H1 (cell line): Measurements from ENCODE around the gene CD200. TPM values are rescaled to one million over a fixed set of nuclear protein-coding genes. Genes with fewer than 3 reads are reported as not detected.

ENCODE experiments used
- CTCF ChIA-PET: fragments of 300-600 bp; sonication (Branson Sonifier 250); formaldehyde crosslinking; loops from one replicate; lab custom pipeline; 2021; ENCODE audit not compliant: partially characterized antibody; lab: Charles Lee
- POLR2A ChIA-PET: fragments of 300-600 bp; sonication (Branson Sonifier 250); formaldehyde crosslinking; loops from one replicate; lab custom pipeline; 2021; ENCODE audit warnings: inconsistent platforms; ENCODE audit not compliant: partially characterized antibody; lab: Charles Lee
- DNase-seq, 2 experiments: peaks; one replicate each; pipeline versions ENCODE4 v3.0.0 to v3.0.0-alpha.2; 2010 to 2022; ENCODE audit warnings: low spot score in 2 of 2, low read depth in 1 of 2, mixed read lengths in 1 of 2
- FAIRE-seq: peaks from 2 replicates; lab custom pipeline; 2011; peaks lifted over from hg19 to GRCh38; lab: Jason Lieb, UNC
- H2AFZ ChIP-seq: 2 replicates; pipeline ENCODE4 v1.8.1; 2012; ENCODE audit warnings: low read length, inconsistent platforms
- H2AK5ac ChIP-seq: 2 replicates; pipeline ENCODE4 v1.6.1; 2013; ENCODE audit warnings: low read depth, low read length
- H2BK120ac ChIP-seq: replicated peaks from 2 replicates; pipeline ENCODE3; 2013; ENCODE audit warnings: low read depth, low read length, inconsistent platforms
- H2BK12ac ChIP-seq: 2 replicates; pipeline ENCODE4 v1.6.1; 2013; ENCODE audit warnings: low read depth, low read length
- H2BK15ac ChIP-seq: 2 replicates; pipeline ENCODE4 v1.6.1; 2013; ENCODE audit warnings: low read length
- H2BK20ac ChIP-seq: 2 replicates; pipeline ENCODE4 v1.6.1; 2013; ENCODE audit warnings: low read length
- H2BK5ac ChIP-seq: 2 replicates; pipeline ENCODE4 v1.6.1; 2013; ENCODE audit warnings: low read depth, low read length
- H3K14ac ChIP-seq: 2 replicates; pipeline ENCODE4 v1.6.1; 2013; ENCODE audit warnings: inconsistent platforms; ENCODE audit not compliant: insufficient read length
- H3K18ac ChIP-seq: 2 replicates; pipeline ENCODE4 v1.6.1; 2013; ENCODE audit warnings: low read length; ENCODE audit errors: extremely low read depth
- H3K23ac ChIP-seq: 2 replicates; pipeline ENCODE4 v1.6.1; 2013; ENCODE audit warnings: inconsistent platforms; ENCODE audit not compliant: insufficient read length
- H3K23me2 ChIP-seq: 2 replicates; pipeline ENCODE4 v1.6.1; 2013; ENCODE audit warnings: low read depth, low read length
- H3K27ac ChIP-seq: 2 replicates; pipeline ENCODE4 v1.6.1; 2011; ENCODE audit warnings: low read depth, low read length, inconsistent platforms
- H3K27me3 ChIP-seq, 4 experiments: replicated peaks in 1 of 4; 1 replicate in 1 of 4; 2 replicates in 3 of 4; pipeline versions ENCODE4 v1.6.1 to v1.8.1; 2011 to 2013; ENCODE audit warnings: low read length in 3 of 4, mild to moderate bottlenecking in 3 of 4, inconsistent platforms in 2 of 4, mixed read lengths in 2 of 4, moderate library complexity in 1 of 4; ENCODE audit not compliant: control insufficient read depth in 3 of 4, insufficient read depth in 3 of 4; ENCODE audit errors: extremely low read depth in 1 of 4
- H3K36me3 ChIP-seq, 4 experiments: 2 replicates each; pipeline versions ENCODE4 v1.6.1 to v1.8.1; 2011 to 2013; ENCODE audit warnings: mild to moderate bottlenecking in 4 of 4, low read length in 3 of 4, moderate library complexity in 2 of 4, control low read depth in 1 of 4, inconsistent platforms in 1 of 4; ENCODE audit not compliant: insufficient read depth in 4 of 4, control insufficient read depth in 2 of 4
- H3K4ac ChIP-seq: replicated peaks from 2 replicates; pipeline ENCODE3; 2013; ENCODE audit warnings: low read length, low read depth, mixed read lengths, inconsistent platforms; ENCODE audit not compliant: insufficient read length
- H3K4me1 ChIP-seq, 4 experiments: replicated peaks in 1 of 4; 1 replicate in 1 of 4; 2 replicates in 3 of 4; pipeline versions ENCODE4 v1.6.1 to v1.8.1; 2011 to 2013; ENCODE audit warnings: low read length in 3 of 4, inconsistent platforms in 2 of 4, mixed read lengths in 1 of 4; ENCODE audit not compliant: insufficient read depth in 4 of 4, control insufficient read depth in 3 of 4
- H3K4me2 ChIP-seq, 2 experiments: 2 replicates each; pipeline versions ENCODE4 v1.6.1 to v1.8.1; 2011 to 2013; ENCODE audit warnings: low read depth in 2 of 2, low read length in 2 of 2, control low read depth in 1 of 2, inconsistent platforms in 1 of 2, mild to moderate bottlenecking in 1 of 2; ENCODE audit not compliant: insufficient read depth in 1 of 2
- H3K4me3 ChIP-seq, 4 experiments: fragments of 200-600, 300-600 bp in 1 of 4; sonication (generic), shearing (Covaris generic), sonication (Bioruptor Twin) in 1 of 4; 2 replicates each; pipeline versions ENCODE4 v1.5.1 to v1.8.1; 2011 to 2016; ENCODE audit warnings: low read length in 4 of 4, low read depth in 3 of 4, control low read depth in 2 of 4, inconsistent platforms in 2 of 4, mild to moderate bottlenecking in 2 of 4, mixed read lengths in 1 of 4, moderate library complexity in 1 of 4; ENCODE audit not compliant: insufficient read depth in 2 of 4; ENCODE audit errors: extremely low read depth in 1 of 4
- H3K56ac ChIP-seq: replicated peaks from 2 replicates; pipeline ENCODE3; 2013; ENCODE audit warnings: low read depth, mild to moderate bottlenecking, mixed read lengths, low read length, inconsistent platforms; ENCODE audit not compliant: insufficient read length
- H3K79me1 ChIP-seq: 2 replicates; pipeline ENCODE4 v1.6.1; 2013; ENCODE audit warnings: low read depth, low read length, control low read depth
- H3K79me2 ChIP-seq, 2 experiments: 2 replicates each; pipeline versions ENCODE4 v1.6.1 to v1.8.1; 2012 to 2013; ENCODE audit warnings: low read length in 2 of 2, mild to moderate bottlenecking in 2 of 2, inconsistent platforms in 1 of 2; ENCODE audit not compliant: insufficient read depth in 2 of 2, control insufficient read depth in 1 of 2
- H3K9ac ChIP-seq, 4 experiments: replicated peaks in 1 of 4; 1 replicate in 1 of 4; 2 replicates in 3 of 4; pipeline versions ENCODE4 v1.6.1 to v1.8.1; 2011 to 2013; ENCODE audit warnings: low read depth in 3 of 4, low read length in 3 of 4, control low read depth in 2 of 4, mild to moderate bottlenecking in 2 of 4, moderate library complexity in 2 of 4, inconsistent platforms in 1 of 4; ENCODE audit errors: extremely low read depth in 1 of 4
- H3K9me3 ChIP-seq, 2 experiments: 2 replicates each; pipeline versions ENCODE4 v1.6.1 to v1.8.1; 2012 to 2013; ENCODE audit warnings: mild to moderate bottlenecking in 2 of 2, moderate library complexity in 2 of 2, control low read depth in 1 of 2, inconsistent platforms in 1 of 2, low read depth in 1 of 2, low read length in 1 of 2, mixed read lengths in 1 of 2; ENCODE audit not compliant: insufficient read depth in 2 of 2
- H4K20me1 ChIP-seq, 2 experiments: replicated peaks in 1 of 2; 2 replicates each; pipeline versions ENCODE3 to v1.8.1; 2011 to 2013; ENCODE audit warnings: inconsistent platforms in 2 of 2, low read length in 2 of 2, mild to moderate bottlenecking in 1 of 2; ENCODE audit not compliant: insufficient read depth in 2 of 2, control insufficient read depth in 1 of 2
- H4K5ac ChIP-seq: 2 replicates; pipeline ENCODE4 v1.6.1; 2013; ENCODE audit warnings: low read length, low read depth, mixed read lengths, inconsistent platforms; ENCODE audit not compliant: insufficient read length
- H4K8ac ChIP-seq: 2 replicates; pipeline ENCODE4 v1.8.0; 2013; ENCODE audit warnings: mild to moderate bottlenecking, moderate library complexity, low read length, inconsistent platforms; ENCODE audit not compliant: insufficient read depth; ENCODE audit errors: extremely low read depth
- H4K91ac ChIP-seq: replicated peaks from 2 replicates; pipeline ENCODE3; 2013; ENCODE audit warnings: low read length, mixed read lengths, inconsistent platforms; ENCODE audit not compliant: insufficient read length
- CREB1 ChIP-seq: IDR thresholded peaks from 2 replicates; pipeline ENCODE4 v1.6.1; 2012; ENCODE audit warnings: inconsistent platforms
- CTCF ChIP-seq, 3 experiments: IDR thresholded peaks; 1 replicate in 2 of 3; 2 replicates in 1 of 3; pipeline versions ENCODE4 v1.5.1 to v1.6.1; 2011; ENCODE audit warnings: low read length in 3 of 3, mild to moderate bottlenecking in 3 of 3, inconsistent platforms in 2 of 3, low read depth in 1 of 3, moderate library complexity in 1 of 3; ENCODE audit not compliant: insufficient read depth in 1 of 3; ENCODE audit errors: control extremely low read depth in 1 of 3
- MAX ChIP-seq: IDR thresholded peaks from 2 replicates; pipeline ENCODE4 v1.6.1; 2012; ENCODE audit warnings: inconsistent platforms
- RAD21 ChIP-seq, 2 experiments: IDR thresholded peaks in 1 of 2; conservative IDR thresholded peaks in 1 of 2; 2 replicates each; pipeline ENCODE4 v1.6.1; 2011; ENCODE audit warnings: low read depth in 2 of 2, low read length in 2 of 2, improper control_type of control experiment in 1 of 2, inconsistent platforms in 1 of 2, mild to moderate bottlenecking in 1 of 2, moderate library complexity in 1 of 2
- SIN3A ChIP-seq, 2 experiments: IDR thresholded peaks in 1 of 2; conservative IDR thresholded peaks in 1 of 2; 2 replicates each; pipeline ENCODE4 v1.6.1; 2011 to 2012; ENCODE audit warnings: low read length in 2 of 2, improper control_type of control experiment in 1 of 2, low read depth in 1 of 2, mild to moderate bottlenecking in 1 of 2
- TAF7 ChIP-seq: optimal IDR thresholded peaks from 2 replicates; pipeline ENCODE3; 2011; ENCODE audit warnings: low read depth, mild to moderate bottlenecking, inconsistent platforms, low read length, moderate library complexity, borderline replicate concordance
- USF2 ChIP-seq: IDR thresholded peaks from 2 replicates; pipeline ENCODE4 v1.6.1; 2011; ENCODE audit warnings: low read length, improper control_type of control experiment
- whole genome bisulfite sequencing, 2 experiments: shearing (Covaris generic) in 1 of 2; methylation state at CpG; one replicate each; pipeline versions ENCODE4 v1.1.6 to v1.1.7; 2013 to 2015; ENCODE audit warnings: low lambda C conversion rate in 2 of 2, mixed read lengths in 2 of 2, inconsistent platforms in 1 of 2, low coverage in 1 of 2, missing lambda C conversion rate in 1 of 2; ENCODE audit not compliant: insufficient replicate concordance in 2 of 2, insufficient coverage in 1 of 2, insufficient read length in 1 of 2; ENCODE audit errors: extremely low coverage in 1 of 2, missing lambda C conversion rate in 1 of 2; 5-methylcytosine and 5-hydroxymethylcytosine counted together
- polyA plus RNA-seq, 7 experiments: library from polyadenylated mRNA; depleted of rRNA in 3 of 7; stranded (reverse) in 5 of 7; unstranded in 2 of 7; fragments of >200 nt in 5 of 7; fragments of 200-250 nt in 2 of 7; gene quantifications; 1 replicate in 5 of 7; 2 replicates in 1 of 7; 4 replicates in 1 of 7; pipeline versions ENCODE4 v1.2.1 to v1.2.3, GENCODE V29; 2011 to 2013; ENCODE audit warnings: missing spikeins in 2 of 7, mixed read lengths in 2 of 7
- total RNA-seq: library from RNA; stranded (reverse); fragmentation: NEBNext Ultra II Directional; extraction: Animal tissue kit (Norgen Biotek cat#: 25700); gene quantifications from 2 replicates; pipeline ENCODE4 v1.2.1, GENCODE V29; 2021

The CD200 gene
- total and polyA plus RNA-seq, 2 of the 8 experiments (the other 6 are each of a cell fraction or from before 2014, with no cell fraction given) = 45.8 to 50.2 TPM

GRCh38 chr3:112335434-112335781 is 2.5 kb downstream of the CD200 start:
- H3K79me2 ChIP-seq = peaks cover 33 to 79% of the 10 kb centered on the region in 2 experiments
- WGBS, 2 experiments = 89% methylated on average over 2 of the region's 2 CpGs; no CpG with 5 or more reads in 1 of the 2 experiments
- H2BK15ac ChIP-seq = no peak overlapping the region
- 0 out of 2 replicates have a peak overlapping the region, but pooled peaks have one; percentile 21 for H3K27ac ChIP-seq
- no peak overlapping the region for H2BK120ac ChIP-seq
- peak overlapping the region in 1 of 4 experiments; percentile 84; a peak in 1 of 8 replicates for H3K4me3 ChIP-seq
- peaks cover 13% of the 10 kb centered on the region for H3K79me1 ChIP-seq
- no peak overlapping the region for H2BK12ac ChIP-seq
- H3K4me2 ChIP-seq = peak overlapping the region; percentile 24 to 86; a peak in 3 of 4 replicates
- no peaks in the 10 kb centered on the region for H4K20me1 ChIP-seq
- H3K9me3 ChIP-seq = no peaks in the 10 kb centered on the region
- H4K8ac ChIP-seq = no peak overlapping the region
- H2BK5ac ChIP-seq = no peak overlapping the region
- no peak overlapping the region for H2AFZ ChIP-seq
- no peak overlapping the region for H4K91ac ChIP-seq
- FAIRE-seq = peak; percentile 24
- peaks cover 2 to 22% (median 14%) of the 10 kb centered on the region in 4 experiments; a peak in 6 of 7 replicates for H3K4me1 ChIP-seq
- DNase-seq = no peak
- peaks cover 0 to 18% (median 9%) of the 10 kb centered on the region in 4 experiments; a peak in 4 of 8 replicates for H3K36me3 ChIP-seq
- no peak overlapping the region for H2AK5ac ChIP-seq
- no peak overlapping the region for H3K9ac ChIP-seq
- ChIA-PET POLR2A (interaction anchor here (0.7 to 3.0 kb wide), 8 partner anchors 10 to 69 kb away, joined by 3 to 17 read pairs (median 4); no protein-coding TSS in a partner anchor), CTCF (interaction anchor here (0.6 to 5.9 kb wide), 7 partner anchors 9 to 181 kb away, joined by 3 to 31 read pairs (median 7); partner anchors contain the start of gene SLC9C1)
- H3K4ac ChIP-seq = no peak overlapping the region
- peaks cover 7% of the 10 kb centered on the region; the same call in 1 of the 2 replicates for H3K23me2 ChIP-seq
- H3K18ac ChIP-seq = no peak overlapping the region
- no peak overlapping the region for H2BK20ac ChIP-seq
- H4K5ac ChIP-seq = no peak overlapping the region
- no peaks in the 10 kb centered on the region for H3K27me3 ChIP-seq
- no peak overlapping the region for H3K14ac ChIP-seq
- H3K23ac ChIP-seq = no peak overlapping the region
- H3K56ac ChIP-seq = no peak overlapping the region
- TF ChIP-seq CREB1 = no peak
- no peak for TF ChIP-seq MAX
- 0 out of 4 replicates have a peak, but pooled peaks of 1 of the 3 experiments have one; percentile 6 for TF ChIP-seq CTCF (IDR thresholded peaks at IDR 0.05; ENCODE audit: control extremely low read depth in 1 of 3, insufficient read depth in 1 of 3, low read depth in 1 of 3, low read length in 3 of 3)
- TF ChIP-seq USF2 = no peak
- no peak for TF ChIP-seq SIN3A (conservative IDR thresholded peaks at IDR 0.05 in 1 of 2, IDR thresholded peaks at IDR 0.05 in 1 of 2; ENCODE audit: low read depth in 1 of 2, low read length in 2 of 2)
- no peak for TF ChIP-seq TAF7
- peak; percentile 0 to 21; a peak in 1 of 4 replicates for TF ChIP-seq RAD21 (IDR thresholded peaks at IDR 0.05 in 1 of 2, conservative IDR thresholded peaks at IDR 0.05 in 1 of 2; ENCODE audit: low read depth in 2 of 2, low read length in 2 of 2)
